Bronchial epithelial cell (primary cell): ENCODE data around the gene CCDC73. TPM values are rescaled to one million over a fixed set of nuclear protein-coding genes. Genes with fewer than 3 reads are reported as not detected.
"Not testable (repeated sequence)": the region's sequence is repeated elsewhere in the genome, so short reads cannot be mapped to it uniquely, and the experiment has no call there.

ENCODE experiments used
- DNase-seq: peaks from one replicate; pipeline ENCODE4 v3.0.0-alpha.2; 2010; ENCODE audit warnings: low read depth
- FAIRE-seq: peaks from 2 replicates; lab custom pipeline; 2011; peaks lifted over from hg19 to GRCh38; lab: Jason Lieb, UNC
- H3K27me3 ChIP-seq: 2 replicates; pipeline ENCODE4 v1.5.1; 2011; ENCODE audit warnings: low read length; ENCODE audit not compliant: control insufficient read depth, insufficient read depth
- H3K36me3 ChIP-seq: 2 replicates; pipeline ENCODE4 v1.5.1; 2011; ENCODE audit warnings: low read length; ENCODE audit not compliant: control insufficient read depth, insufficient read depth
- H3K4me3 ChIP-seq: 2 replicates; pipeline ENCODE4 v1.5.1; 2011; ENCODE audit warnings: mild to moderate bottlenecking, low read depth, low read length, control low read depth
- CTCF ChIP-seq: IDR thresholded peaks from 2 replicates; pipeline ENCODE4 v1.5.1; 2011; ENCODE audit warnings: mild to moderate bottlenecking, moderate library complexity, low read length, control low read depth, inconsistent platforms; ENCODE audit not compliant: insufficient read depth, severe bottlenecking
- total RNA-seq: library from RNA; depleted of rRNA; stranded (reverse); fragments of >200 nt; gene quantifications from 2 replicates; pipeline ENCODE4 v1.2.1, GENCODE V29; 2014

CCDC73 gene
- total RNA-seq, 1 donor from 2014 or later, result not detected

GRCh38 chr11:32758291-32758690 lies 36.2 kb downstream of the CCDC73 start:
- Histone ChIP-seq H3K4me3 (no peak overlapping the region), H3K27me3 (no peaks in the 10 kb centered on the region), H3K36me3 (no peaks in the 10 kb centered on the region)
- DNase-seq (peak; percentile 79), FAIRE-seq (no peak)
- no peak for TF ChIP-seq CTCF

GRCh38 chr11:32753181-32753580 lies 41.3 kb downstream of the CCDC73 start:
- not testable (repeated sequence) for FAIRE-seq, DNase-seq, H3K4me3 ChIP-seq, H3K36me3 ChIP-seq, H3K27me3 ChIP-seq

GRCh38 chr11:32752001-32752400 lies 42.5 kb downstream of the CCDC73 start:
- Histone ChIP-seq H3K27me3 (no peaks in the 10 kb centered on the region), H3K4me3 (no peak overlapping the region), H3K36me3 (no peaks in the 10 kb centered on the region)
- no peak for TF ChIP-seq CTCF
- DNase-seq, result no peak
- FAIRE-seq, result no peak

GRCh38 chr11:32751381-32751780 lies 43.1 kb downstream of the CCDC73 start:
- no peaks in the 10 kb centered on the region for H3K36me3 ChIP-seq
- FAIRE-seq (no peak), DNase-seq (no peak)
- TF ChIP-seq CTCF, result no peak
- H3K4me3 ChIP-seq, result no peak overlapping the region
- no peaks in the 10 kb centered on the region for H3K27me3 ChIP-seq

- H3K36me3 ChIP-seq, result no peaks in the 10 kb centered on the region
- TF ChIP-seq CTCF, result no peak
- H3K27me3 ChIP-seq, result no peaks in the 10 kb centered on the region
- no peak overlapping the region for H3K4me3 ChIP-seq
- FAIRE-seq (no peak), DNase-seq (no peak)
Measured at GRCh38 chr11:32729976-32730375, 64.5 kb downstream of the CCDC73 start.

- H3K36me3 ChIP-seq, result no peaks in the 10 kb centered on the region
- H3K27me3 ChIP-seq, result no peaks in the 10 kb centered on the region
- TF ChIP-seq CTCF, result no peak
- no peak overlapping the region for H3K4me3 ChIP-seq
- FAIRE-seq (no peak), DNase-seq (no peak)
Measured at GRCh38 chr11:32723332-32723731, 71.1 kb downstream of the CCDC73 start.
